DOHH2 (cell line): ENCODE measurements around the gene STARD10.

Source experiments
- CTCF ChIP-seq: fragments of 200-600 bp; sonication (generic); IDR thresholded peaks from one replicate; pipeline ENCODE4 v1.5.1; 2014; ENCODE audit warnings: antibody characterized with exemption, mild to moderate bottlenecking, low read depth, low read length; ENCODE audit not compliant: poor library complexity, severe bottlenecking
- EZH2phosphoT487 ChIP-seq: fragments of 200-600 bp; sonication (generic); IDR thresholded peaks from 2 replicates; pipeline ENCODE4 v1.6.1; 2017; ENCODE audit warnings: borderline replicate concordance, mild to moderate bottlenecking, antibody characterized with exemption, low read length, moderate library complexity, mixed read lengths

GRCh38 chr11:72760539-72761405 is 33.1 kb downstream of the STARD10 start:
- TF ChIP-seq CTCF = no peak
- TF ChIP-seq EZH2phosphoT487 = no peak
